OCI-LY7 (cell line): ENCODE results near the gene FAM170A.

ENCODE experiments used
- EZH2phosphoT487 ChIP-seq: fragments of 200-600 bp; sonication (generic); IDR thresholded peaks from 2 replicates; pipeline ENCODE4 v1.6.1; 2018; ENCODE audit warnings: low read depth, borderline replicate concordance, mild to moderate bottlenecking, mixed run types, antibody characterized with exemption, low read length, moderate library complexity, mixed read lengths
- TF ChIP-seq, protein P1 (sequence below): fragments of 200-600 bp; sonication (generic); conservative IDR thresholded peaks from 2 replicates; pipeline ENCODE4 v1.5.1; 2014; ENCODE audit warnings: mild to moderate bottlenecking, antibody characterized with exemption, low read length, moderate library complexity, mixed read lengths

DNA sequence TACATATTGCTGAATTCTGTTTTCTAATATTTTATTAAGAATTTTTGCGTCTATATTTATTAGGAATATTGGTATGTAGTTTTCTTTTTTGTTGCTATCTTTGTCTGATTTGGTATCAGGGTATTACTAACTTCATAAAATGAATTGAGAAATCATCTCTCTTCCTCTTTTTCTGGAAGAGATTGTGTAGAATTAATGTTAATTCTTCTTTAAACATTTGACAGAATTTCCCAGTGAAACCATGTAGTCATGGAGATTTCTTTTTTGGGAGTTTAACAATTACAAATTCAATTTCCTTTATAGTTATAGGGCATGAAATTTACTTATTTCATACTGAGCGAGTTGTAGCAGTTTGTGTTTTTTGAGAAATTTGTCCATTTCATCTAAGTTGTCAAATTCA lies 3.3 kb upstream of the FAM170A start:
- TF ChIP-seq, protein P1, sequence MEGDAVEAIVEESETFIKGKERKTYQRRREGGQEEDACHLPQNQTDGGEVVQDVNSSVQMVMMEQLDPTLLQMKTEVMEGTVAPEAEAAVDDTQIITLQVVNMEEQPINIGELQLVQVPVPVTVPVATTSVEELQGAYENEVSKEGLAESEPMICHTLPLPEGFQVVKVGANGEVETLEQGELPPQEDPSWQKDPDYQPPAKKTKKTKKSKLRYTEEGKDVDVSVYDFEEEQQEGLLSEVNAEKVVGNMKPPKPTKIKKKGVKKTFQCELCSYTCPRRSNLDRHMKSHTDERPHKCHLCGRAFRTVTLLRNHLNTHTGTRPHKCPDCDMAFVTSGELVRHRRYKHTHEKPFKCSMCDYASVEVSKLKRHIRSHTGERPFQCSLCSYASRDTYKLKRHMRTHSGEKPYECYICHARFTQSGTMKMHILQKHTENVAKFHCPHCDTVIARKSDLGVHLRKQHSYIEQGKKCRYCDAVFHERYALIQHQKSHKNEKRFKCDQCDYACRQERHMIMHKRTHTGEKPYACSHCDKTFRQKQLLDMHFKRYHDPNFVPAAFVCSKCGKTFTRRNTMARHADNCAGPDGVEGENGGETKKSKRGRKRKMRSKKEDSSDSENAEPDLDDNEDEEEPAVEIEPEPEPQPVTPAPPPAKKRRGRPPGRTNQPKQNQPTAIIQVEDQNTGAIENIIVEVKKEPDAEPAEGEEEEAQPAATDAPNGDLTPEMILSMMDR = no peak
- TF ChIP-seq EZH2phosphoT487 = no peak
